Kidney (tissue), 14 donors: ENCODE data around the gene NTMT2. TPM values are rescaled to one million over a fixed set of nuclear protein-coding genes. Genes with fewer than 3 reads are reported as not detected.
A peak's percentile ranks its signal among the peaks of the same experiment; 100 is the strongest.

Experiments
- DNase-seq, 5 donors: peaks; one replicate each; pipeline ENCODE4 v3.0.0-alpha.2; 2013 to 2020
- FAIRE-seq: peaks from 2 replicates; lab custom pipeline; 2012; peaks lifted over from hg19 to GRCh38; lab: Jason Lieb, UNC
- H3K27ac ChIP-seq, 2 donors: one replicate each; pipeline ENCODE4 v1.7.0; 2013; ENCODE audit warnings: low read depth in 2 of 2, low read length in 2 of 2, inconsistent platforms in 1 of 2
- H3K27me3 ChIP-seq: one replicate; pipeline ENCODE4 v1.7.1; 2013; ENCODE audit warnings: low read length, inconsistent platforms; ENCODE audit not compliant: control insufficient read depth, insufficient read depth
- H3K36me3 ChIP-seq, 3 donors: one replicate each; pipeline versions ENCODE4 v1.7.0 to v1.7.1; 2013; ENCODE audit warnings: low read length in 3 of 3, control low read depth in 1 of 3, inconsistent platforms in 1 of 3; ENCODE audit not compliant: insufficient read depth in 3 of 3, control insufficient read depth in 2 of 3
- H3K4me1 ChIP-seq, 3 donors: one replicate each; pipeline versions ENCODE4 v1.7.0 to v1.7.1; 2013; ENCODE audit warnings: low read length in 3 of 3, inconsistent platforms in 1 of 3, low read depth in 1 of 3; ENCODE audit not compliant: control insufficient read depth in 2 of 3, insufficient read depth in 2 of 3
- H3K4me3 ChIP-seq, 3 donors: one replicate each; pipeline versions ENCODE4 v1.7.0 to v1.8.1; 2013; ENCODE audit warnings: low read length in 3 of 3, control low read depth in 1 of 3, inconsistent platforms in 1 of 3
- H3K9ac ChIP-seq, 3 donors: one replicate each; pipeline versions ENCODE4 v1.7.0 to v1.7.1; 2013; ENCODE audit warnings: low read length in 3 of 3, control low read depth in 1 of 3, inconsistent platforms in 1 of 3
- H3K9me3 ChIP-seq, 3 donors: one replicate each; pipeline versions ENCODE4 v1.7.0 to v1.7.1; 2013; ENCODE audit warnings: low read length in 3 of 3, control low read depth in 1 of 3, inconsistent platforms in 1 of 3; ENCODE audit not compliant: control insufficient read depth in 2 of 3, insufficient read depth in 1 of 3
- intact Hi-C: fragments of 100-400 bp; cut with DNase I; formaldehyde crosslinking; loops from one replicate; pipeline ENCODE4 v1.11.1; 2022
- polyA plus RNA-seq: library from polyadenylated mRNA; stranded (reverse); fragments of 350-450 nt; fragmentation: Illumina TruSeq; extraction: RNeasy Lipid Tissue Mini Kit (QIAGEN cat#74804); gene quantifications from one replicate; pipeline ENCODE4 v1.2.3, GENCODE V29; 2014; ENCODE audit warnings: low read depth, low replicate concordance; ENCODE audit not compliant: insufficient read depth
- total RNA-seq: library from RNA; stranded (reverse); fragmentation: NEBNext Ultra II Directional; extraction: Animal tissue kit (Norgen Biotek cat#: 25700); gene quantifications from one replicate; pipeline ENCODE4 v1.2.1, GENCODE V29; 2021
- TF ChIP-seq, protein P1 (sequence below): IDR thresholded peaks from 3 replicates; pipeline ENCODE4 v1.5.1; 2012; ENCODE audit warnings: mild to moderate bottlenecking, moderate library complexity, borderline replicate concordance; ENCODE audit not compliant: insufficient read depth; ENCODE audit errors: extremely low read depth
- donor health status: control.
- donor health status: control.
- donor health status: control.
- donor health status: control.
- donor health status: control.
- donor health status: DM: yes; HTN: yes; CAD: no.
- donor health status: Normal renal cell carcinoma (clear cell type).

Gene NTMT2
- total and polyA plus RNA-seq, 2 donors from 2014 or later = not detected

DNA sequence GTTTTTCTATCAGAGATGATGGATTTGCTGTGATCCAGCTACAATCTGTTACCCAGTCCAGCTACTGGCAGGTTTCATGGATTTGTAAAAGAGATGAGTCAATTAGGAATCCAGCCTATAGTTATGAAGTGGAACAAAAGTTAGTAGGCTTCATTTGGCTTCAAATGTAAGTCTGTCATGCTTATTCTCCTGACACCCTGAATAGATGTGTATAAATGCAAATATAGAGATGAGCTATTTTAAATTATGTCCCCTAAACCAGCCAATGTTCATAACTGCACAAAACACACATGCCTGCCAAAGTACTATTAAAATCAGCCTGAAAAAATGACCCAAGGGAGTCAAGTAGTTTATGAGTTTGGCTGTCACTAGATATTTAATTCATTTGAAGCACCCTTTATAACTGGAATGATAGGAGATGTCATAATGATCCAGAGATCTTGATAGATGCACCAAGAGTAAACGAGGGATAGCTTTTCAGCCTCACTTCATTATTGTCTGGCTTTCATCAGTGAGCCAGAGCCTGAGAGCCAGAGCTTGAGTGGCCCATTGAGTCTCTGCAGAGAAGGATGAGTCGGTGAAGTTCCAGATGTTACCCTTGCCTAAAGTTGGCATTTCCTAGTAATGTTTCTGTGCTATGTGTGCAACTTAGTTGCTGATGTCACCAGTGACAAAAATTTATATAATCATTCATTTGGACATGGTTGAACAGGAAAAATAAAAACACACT lies 11.8 kb upstream of the NTMT2 start:
- intact Hi-C loops = no loop called here
- no peaks in the 10 kb centered on the region for H3K4me1 ChIP-seq
- H3K4me3 ChIP-seq = no peak overlapping the region
- no peaks in the 10 kb centered on the region for H3K36me3 ChIP-seq
- no peak overlapping the region for H3K9ac ChIP-seq
- no peaks in the 10 kb centered on the region for H3K9me3 ChIP-seq
- no peak overlapping the region for H3K27ac ChIP-seq
- DNase-seq = no peak
- TF ChIP-seq, protein P1, sequence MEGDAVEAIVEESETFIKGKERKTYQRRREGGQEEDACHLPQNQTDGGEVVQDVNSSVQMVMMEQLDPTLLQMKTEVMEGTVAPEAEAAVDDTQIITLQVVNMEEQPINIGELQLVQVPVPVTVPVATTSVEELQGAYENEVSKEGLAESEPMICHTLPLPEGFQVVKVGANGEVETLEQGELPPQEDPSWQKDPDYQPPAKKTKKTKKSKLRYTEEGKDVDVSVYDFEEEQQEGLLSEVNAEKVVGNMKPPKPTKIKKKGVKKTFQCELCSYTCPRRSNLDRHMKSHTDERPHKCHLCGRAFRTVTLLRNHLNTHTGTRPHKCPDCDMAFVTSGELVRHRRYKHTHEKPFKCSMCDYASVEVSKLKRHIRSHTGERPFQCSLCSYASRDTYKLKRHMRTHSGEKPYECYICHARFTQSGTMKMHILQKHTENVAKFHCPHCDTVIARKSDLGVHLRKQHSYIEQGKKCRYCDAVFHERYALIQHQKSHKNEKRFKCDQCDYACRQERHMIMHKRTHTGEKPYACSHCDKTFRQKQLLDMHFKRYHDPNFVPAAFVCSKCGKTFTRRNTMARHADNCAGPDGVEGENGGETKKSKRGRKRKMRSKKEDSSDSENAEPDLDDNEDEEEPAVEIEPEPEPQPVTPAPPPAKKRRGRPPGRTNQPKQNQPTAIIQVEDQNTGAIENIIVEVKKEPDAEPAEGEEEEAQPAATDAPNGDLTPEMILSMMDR = no peak
- FAIRE-seq = no peak
- H3K27me3 ChIP-seq = no peaks in the 10 kb centered on the region

- intact Hi-C loops = no loop called here
- peak in 2 of 5 donors; percentile 10 to 51 for DNase-seq
- no peak for FAIRE-seq
Measured at GRCh38 chr1:170134521-170134920, 11.2 kb upstream of the NTMT2 start.

DNA sequence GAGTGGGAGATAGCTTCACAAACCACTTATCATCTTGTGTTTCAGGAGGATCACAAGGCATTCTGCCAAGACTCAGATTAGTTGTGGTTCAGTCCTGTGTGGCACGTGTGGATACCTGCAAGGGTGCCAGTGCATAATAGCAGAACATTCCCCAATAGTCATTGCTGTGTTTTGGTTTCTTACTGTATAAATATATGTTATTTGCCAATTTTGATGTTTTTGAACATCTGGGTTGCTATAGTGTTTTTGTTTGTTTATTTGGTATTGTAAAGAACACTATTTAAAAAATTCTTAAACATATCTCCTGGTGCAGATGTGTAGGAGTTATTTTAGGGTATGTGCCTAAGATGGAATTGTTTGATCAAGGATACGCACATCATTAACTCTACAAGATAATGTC lies 5.4 kb upstream of the NTMT2 start:
- intact Hi-C loops = no loop called here
- H3K9me3 ChIP-seq = peaks cover 0 to 5% (median 0%) of the 10 kb centered on the region in 3 donors
- no peaks in the 10 kb centered on the region for H3K36me3 ChIP-seq
- H3K27ac ChIP-seq = no peak overlapping the region
- TF ChIP-seq, protein P1 = no peak
- no peaks in the 10 kb centered on the region for H3K27me3 ChIP-seq
- no peaks in the 10 kb centered on the region for H3K4me1 ChIP-seq
- FAIRE-seq = no peak
- DNase-seq = no peak
- no peak overlapping the region for H3K4me3 ChIP-seq
- no peak overlapping the region for H3K9ac ChIP-seq

More at GRCh38 chr1:170134521-170134920, 11.2 kb upstream of the NTMT2 start:
- Histone ChIP-seq H3K9me3 (no peaks in the 10 kb centered on the region), H3K4me3 (no peak overlapping the region), H3K27ac (no peak overlapping the region), H3K36me3 (no peaks in the 10 kb centered on the region), H3K9ac (no peak overlapping the region), H3K4me1 (no peaks in the 10 kb centered on the region), H3K27me3 (no peaks in the 10 kb centered on the region)
- TF ChIP-seq, protein P1 = no peak

DNA sequence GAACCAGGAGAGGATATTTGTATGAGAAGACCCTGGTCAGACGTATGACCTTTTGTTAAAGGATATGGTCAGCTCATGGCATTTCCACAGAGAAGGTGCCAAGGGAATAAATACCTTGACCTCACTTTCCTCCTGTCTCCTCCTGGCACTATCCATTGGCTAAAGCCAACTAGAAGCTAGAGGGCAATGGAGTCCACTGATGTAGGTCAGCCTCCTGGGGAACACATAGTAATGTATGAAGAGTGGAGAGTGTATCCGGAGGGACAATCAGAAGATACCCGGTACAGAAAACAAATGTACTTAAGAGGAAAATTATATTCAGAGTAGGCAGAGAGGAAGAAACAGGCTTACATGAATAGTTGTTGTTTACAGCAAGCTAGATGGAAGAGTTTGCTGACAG lies 698 bp upstream of the NTMT2 start:
- no peak overlapping the region for H3K9ac ChIP-seq
- no peak overlapping the region for H3K4me3 ChIP-seq
- no peaks in the 10 kb centered on the region for H3K36me3 ChIP-seq
- peaks cover 0 to 5% (median 0%) of the 10 kb centered on the region in 3 donors for H3K9me3 ChIP-seq
- intact Hi-C loops = no loop called here
- H3K4me1 ChIP-seq = no peaks in the 10 kb centered on the region
- no peaks in the 10 kb centered on the region for H3K27me3 ChIP-seq
- FAIRE-seq = no peak
- DNase-seq = no peak
- H3K27ac ChIP-seq = no peak overlapping the region
- TF ChIP-seq, protein P1 = no peak
